SK-N-SH (cell line): ENCODE measurements around the gene DNAH6. TPM values are rescaled to one million over a fixed set of nuclear protein-coding genes. Genes with fewer than 3 reads are reported as not detected.

Experiments used
- CTCF ChIA-PET: fragments of 300-600, 350-600 bp; formaldehyde crosslinking; extraction: SDS; loops from one replicate; lab custom pipeline; 2021; lab: Yijun Ruan, JAX
- POLR2A ChIA-PET: fragments of 350-600 bp; sonication (Branson Sonifier 250); formaldehyde crosslinking; extraction: SDS; loops from one replicate; lab custom pipeline; 2020; ENCODE audit warnings: antibody characterized with exemption, inconsistent platforms; lab: Yijun Ruan, JAX
- DNase-seq: peaks from one replicate; pipeline ENCODE4 v3.0.0; 2012
- H2AFZ ChIP-seq: fragments of 200-600 bp; sonication (generic); 2 replicates; pipeline ENCODE4 v1.8.1; 2016; ENCODE audit warnings: antibody characterized with exemption, mild to moderate bottlenecking, low read depth
- H3F3A ChIP-seq: fragments of 200-600 bp; sonication (generic); replicated peaks from 2 replicates; pipeline ENCODE3; 2016; ENCODE audit warnings: antibody characterized with exemption, mild to moderate bottlenecking; ENCODE audit not compliant: insufficient read depth
- H3K27ac ChIP-seq, 2 experiments: fragments of 200-500 bp in 1 of 2; fragments of 200-600 bp in 1 of 2; sonication (Bioruptor generic) in 1 of 2; sonication (generic), shearing (Covaris generic) in 1 of 2; 2 replicates each; pipeline versions ENCODE4 v1.5.1 to v1.6.1; 2014 to 2016; ENCODE audit warnings: low read depth in 2 of 2, inconsistent platforms in 1 of 2, low read length in 1 of 2, mild to moderate bottlenecking in 1 of 2, mixed read lengths in 1 of 2
- H3K27me3 ChIP-seq: fragments of 200-600 bp; sonication (generic), shearing (Covaris generic); 2 replicates; pipeline ENCODE4 v1.6.1; 2016; ENCODE audit warnings: mixed run types; ENCODE audit not compliant: insufficient read depth
- H3K36me3 ChIP-seq, 2 experiments: fragments of 200-500 bp in 1 of 2; fragments of 200-600 bp in 1 of 2; sonication (Bioruptor generic) in 1 of 2; sonication (generic) in 1 of 2; replicated peaks in 1 of 2; 2 replicates each; pipeline versions ENCODE3 to v1.5.1; 2014 to 2016; ENCODE audit warnings: low read length in 1 of 2, mild to moderate bottlenecking in 1 of 2; ENCODE audit not compliant: insufficient read depth in 2 of 2, control insufficient read depth in 1 of 2
- H3K4me1 ChIP-seq, 2 experiments: fragments of 200-500 bp in 1 of 2; fragments of 200-600 bp in 1 of 2; sonication (Bioruptor generic) in 1 of 2; sonication (generic), shearing (Covaris generic) in 1 of 2; 2 replicates each; pipeline versions ENCODE4 v1.5.1 to v1.6.1; 2014 to 2016; ENCODE audit warnings: low read depth in 1 of 2, low read length in 1 of 2, mixed run types in 1 of 2; ENCODE audit not compliant: insufficient read depth in 2 of 2, control insufficient read depth in 1 of 2
- H3K4me2 ChIP-seq: fragments of 200-600 bp; sonication (generic), shearing (Covaris generic); 2 replicates; pipeline ENCODE4 v1.6.1; 2017; ENCODE audit warnings: mixed run types
- H3K4me3 ChIP-seq, 2 experiments: fragments of 200-500 bp in 1 of 2; fragments of 200-600 bp in 1 of 2; sonication (Bioruptor generic) in 1 of 2; sonication (generic), shearing (Covaris generic) in 1 of 2; 2 replicates each; pipeline versions ENCODE4 v1.5.1 to v1.8.1; 2014 to 2016; ENCODE audit warnings: low read depth in 2 of 2, inconsistent platforms in 1 of 2, low read length in 1 of 2, mild to moderate bottlenecking in 1 of 2, mixed read lengths in 1 of 2, moderate library complexity in 1 of 2
- H3K79me2 ChIP-seq: fragments of 200-600 bp; sonication (generic); 2 replicates; pipeline ENCODE4 v1.8.1; 2017; ENCODE audit warnings: mild to moderate bottlenecking; ENCODE audit not compliant: insufficient read depth
- H3K9ac ChIP-seq: fragments of 200-600 bp; sonication (generic); 2 replicates; pipeline ENCODE4 v1.6.1; 2017; ENCODE audit warnings: mixed run types
- H3K9me2 ChIP-seq: fragments of 200-600 bp; sonication (generic); 2 replicates; pipeline ENCODE4 v1.6.1; 2017; ENCODE audit warnings: mixed run types
- H3K9me3 ChIP-seq: fragments of 200-600 bp; sonication (generic); 2 replicates; pipeline ENCODE4 v1.6.1; 2017; ENCODE audit warnings: mixed run types, mild to moderate bottlenecking, moderate library complexity
- H4K20me1 ChIP-seq: fragments of 200-600 bp; sonication (generic); 2 replicates; pipeline ENCODE4 v1.6.1; 2017; ENCODE audit warnings: mild to moderate bottlenecking, mixed run types; ENCODE audit not compliant: insufficient read depth
- ELF1 ChIP-seq: IDR thresholded peaks from 2 replicates; pipeline ENCODE4 v1.4.0; 2012
- EP300 ChIP-seq, 2 experiments: IDR thresholded peaks; 2 replicates each; pipeline versions ENCODE4 v1.4.0 to v1.6.1; 2012; ENCODE audit warnings: borderline replicate concordance in 1 of 2, low read depth in 1 of 2, low read length in 1 of 2
- EZH2phosphoT487 ChIP-seq: fragments of 200-600 bp; sonication (generic); IDR thresholded peaks from 2 replicates; pipeline ENCODE4 v1.6.1; 2017; ENCODE audit warnings: low read depth, mixed run types, mild to moderate bottlenecking, antibody characterized with exemption, moderate library complexity, borderline replicate concordance
- FOXM1 ChIP-seq: IDR thresholded peaks from 2 replicates; pipeline ENCODE4 v1.4.0; 2012; ENCODE audit warnings: low read depth, mild to moderate bottlenecking
- GABPA ChIP-seq: IDR thresholded peaks from 2 replicates; pipeline ENCODE4 v1.4.0; 2012; ENCODE audit warnings: low read depth, mild to moderate bottlenecking
- GATA2 ChIP-seq: sonication (generic); formaldehyde crosslinking; IDR thresholded peaks from 2 replicates; pipeline ENCODE4 v1.5.0; 2020; ENCODE audit warnings: mild to moderate bottlenecking, missing genetic modification reagents
- JUND ChIP-seq: IDR thresholded peaks from 2 replicates; pipeline ENCODE4 v1.4.0; 2012
- MEF2A ChIP-seq: IDR thresholded peaks from 2 replicates; pipeline ENCODE4 v1.4.0; 2012; ENCODE audit warnings: low read depth, borderline replicate concordance
- NFIC ChIP-seq: IDR thresholded peaks from 2 replicates; pipeline ENCODE4 v1.4.0; 2012; ENCODE audit warnings: borderline replicate concordance
- POLR2AphosphoS5 ChIP-seq: IDR thresholded peaks from 2 replicates; pipeline ENCODE4 v1.6.1; 2012; ENCODE audit warnings: low read depth, low read length
- RAD21 ChIP-seq: IDR thresholded peaks from 2 replicates; pipeline ENCODE4 v1.6.1; 2012; ENCODE audit warnings: mild to moderate bottlenecking, low read length
- RCOR1 ChIP-seq: fragments of 150-350 bp; IDR thresholded peaks from 2 replicates; pipeline ENCODE4 v1.6.1; 2017; ENCODE audit warnings: antibody characterized with exemption, low read length
- RXRA ChIP-seq: IDR thresholded peaks from 2 replicates; pipeline ENCODE4 v1.4.0; 2012; ENCODE audit warnings: low read depth, mild to moderate bottlenecking, borderline replicate concordance
- SIN3A ChIP-seq: IDR thresholded peaks from 2 replicates; pipeline ENCODE4 v1.6.1; 2012; ENCODE audit warnings: low read depth, mild to moderate bottlenecking, low read length, moderate library complexity, borderline replicate concordance
- SMC3 ChIP-seq: IDR thresholded peaks from 2 replicates; pipeline ENCODE4 v1.6.1; 2012; ENCODE audit warnings: low read depth, low read length, improper control_type of control experiment
- TAF1 ChIP-seq: IDR thresholded peaks from 2 replicates; pipeline ENCODE4 v1.6.1; 2012; ENCODE audit warnings: low read depth, mild to moderate bottlenecking, low read length, moderate library complexity, borderline replicate concordance
- TCF12 ChIP-seq: IDR thresholded peaks from 2 replicates; pipeline ENCODE4 v1.4.0; 2012
- YY1 ChIP-seq: IDR thresholded peaks from 2 replicates; pipeline ENCODE4 v1.4.0; 2012; ENCODE audit warnings: low read depth, mild to moderate bottlenecking
- WGBS: methylation state at CpG from one replicate; pipeline ENCODE4 v1.1.6; 2017; ENCODE audit warnings: low lambda C conversion rate; 5-methylcytosine and 5-hydroxymethylcytosine counted together
- polyA plus RNA-seq, 3 experiments: library from polyadenylated mRNA; depleted of rRNA; stranded (reverse); fragments of >200 nt; gene quantifications; 2 replicates each; pipeline ENCODE4 v1.2.3, GENCODE V29; 2012
- TF ChIP-seq, protein P1 (sequence below): fragments of 150-350 bp; IDR thresholded peaks from 2 replicates; pipeline ENCODE4 v1.6.1; 2017; ENCODE audit warnings: antibody characterized with exemption, low read length, low read depth, borderline replicate concordance
- TF ChIP-seq, protein P2 (sequence below): fragments of 150-350 bp; IDR thresholded peaks from 2 replicates; pipeline ENCODE4 v1.6.1; 2016; ENCODE audit warnings: mild to moderate bottlenecking, low read depth, low read length
- TF ChIP-seq, protein P3 (sequence below): fragments of 200-600 bp; sonication (generic); IDR thresholded peaks from 2 replicates; pipeline ENCODE4 v1.6.1; 2017; ENCODE audit warnings: antibody characterized with exemption, mild to moderate bottlenecking, moderate library complexity
- TF ChIP-seq, protein P4 (sequence below): IDR thresholded peaks from 2 replicates; pipeline ENCODE4; 2012
- TF ChIP-seq, protein P5 (sequence below): IDR thresholded peaks from 2 replicates; pipeline ENCODE4 v1.4.0; 2012; ENCODE audit warnings: low read depth
- TF ChIP-seq, protein P6 (sequence below): IDR thresholded peaks from 2 replicates; pipeline ENCODE4 v1.4.0; 2012; ENCODE audit warnings: low read depth, borderline replicate concordance

Gene DNAH6
- polyA plus RNA-seq, 1 of the 3 experiments (the other 2 are of a cell fraction): 0.03 TPM

DNA sequence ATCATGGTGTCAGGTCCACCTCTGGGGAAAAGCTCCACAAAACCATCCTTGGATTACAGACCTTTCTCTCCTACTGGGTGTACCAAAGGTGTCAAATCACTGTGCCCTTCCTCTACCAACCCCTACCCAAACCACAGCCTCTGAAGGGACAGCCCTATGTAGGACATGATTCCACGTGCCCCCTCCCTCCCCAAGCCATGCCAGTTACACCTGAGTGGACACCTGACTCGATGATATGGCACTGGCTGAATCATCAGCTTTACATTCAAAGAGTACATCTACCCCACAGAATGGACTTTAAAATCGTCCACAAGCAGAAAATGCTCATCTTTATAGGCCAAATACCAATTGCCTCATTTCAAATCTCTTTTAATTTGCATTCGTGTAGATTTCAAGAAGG lies 338.6 kb downstream of the DNAH6 start:
- POLR2A ChIA-PET: no interaction called here
- H3F3A ChIP-seq: no peaks in the 10 kb centered on the region
- DNase-seq: no peak
- CTCF ChIA-PET: interaction anchor here (1.4 kb wide), 1 partner anchor 10 kb away, joined by 3 read pairs; no protein-coding TSS in a partner anchor
- no peaks in the 10 kb centered on the region for H3K9me2 ChIP-seq
- peaks cover 5% of the 10 kb centered on the region; the same call in 1 of the 2 replicates for H3K27me3 ChIP-seq
- no peak overlapping the region for H3K9ac ChIP-seq
- H3K27ac ChIP-seq: no peak overlapping the region
- H3K4me2 ChIP-seq: no peak overlapping the region
- no peaks in the 10 kb centered on the region for H3K9me3 ChIP-seq
- no peaks in the 10 kb centered on the region for H3K79me2 ChIP-seq
- no peak for TF ChIP-seq YY1
- no peak for TF ChIP-seq RXRA
- TF ChIP-seq GABPA: no peak
- TF ChIP-seq EZH2phosphoT487: no peak
- no peak for TF ChIP-seq EP300 (IDR thresholded peaks at IDR 0.05; ENCODE audit: borderline replicate concordance in 1 of 2, low read depth in 1 of 2, low read length in 1 of 2)
- no peak for TF ChIP-seq ELF1
- no peak for TF ChIP-seq MEF2A
- TF ChIP-seq TAF1: no peak
- no peak for TF ChIP-seq RCOR1
- TF ChIP-seq FOXM1: no peak
- no peak for TF ChIP-seq TCF12
- no peaks in the 10 kb centered on the region for H3K36me3 ChIP-seq
- no peak overlapping the region for H2AFZ ChIP-seq
- no peak overlapping the region for H3K4me3 ChIP-seq
- no peaks in the 10 kb centered on the region for H3K4me1 ChIP-seq
- WGBS: 0% methylated on average over 4 of the region's 4 CpGs
- H4K20me1 ChIP-seq: no peaks in the 10 kb centered on the region

DNA sequence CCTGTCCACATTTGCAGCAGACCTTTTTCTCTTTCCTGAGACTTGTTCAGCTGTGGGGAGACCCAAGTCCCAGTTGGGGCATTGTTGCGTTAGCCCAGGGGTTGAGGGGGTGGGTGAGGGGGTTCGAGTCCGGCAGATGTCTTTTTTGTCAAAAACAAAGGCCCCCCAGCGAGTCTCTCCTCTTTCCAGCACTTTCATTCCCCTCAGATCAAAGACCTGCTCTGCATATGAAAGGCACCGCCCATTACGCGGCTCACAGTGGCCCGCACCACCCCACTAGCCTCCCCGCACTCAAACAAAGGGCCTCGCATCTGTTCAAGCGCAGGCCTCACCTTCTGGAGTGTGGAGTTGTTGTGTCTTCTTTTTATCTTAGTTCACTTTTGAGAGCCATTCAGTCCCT lies 339.4 kb downstream of the DNAH6 start:
- CTCF ChIA-PET: interaction anchor here (1.4 kb wide), 1 partner anchor 9 kb away, joined by 3 read pairs; no protein-coding TSS in a partner anchor
- H3K4me1 ChIP-seq: no peaks in the 10 kb centered on the region
- peaks cover 8% of the 10 kb centered on the region; the same call in 1 of the 2 replicates for H3K27me3 ChIP-seq
- H3K9ac ChIP-seq: no peak overlapping the region
- no peak for DNase-seq
- H4K20me1 ChIP-seq: no peaks in the 10 kb centered on the region
- H3K36me3 ChIP-seq: no peaks in the 10 kb centered on the region
- H3F3A ChIP-seq: no peaks in the 10 kb centered on the region
- H3K27ac ChIP-seq: no peak overlapping the region
- no peaks in the 10 kb centered on the region for H3K9me3 ChIP-seq
- H3K4me3 ChIP-seq: no peak overlapping the region
- no peak overlapping the region for H3K4me2 ChIP-seq
- H3K79me2 ChIP-seq: no peaks in the 10 kb centered on the region
- H3K9me2 ChIP-seq: no peaks in the 10 kb centered on the region
- H2AFZ ChIP-seq: no peak overlapping the region
- 34% methylated on average over 11 of the region's 11 CpGs for WGBS
- POLR2A ChIA-PET: no interaction called here
- TF ChIP-seq NFIC (no peak), SIN3A (no peak), GATA2 (no peak), EZH2phosphoT487 (no peak), GABPA (no peak), RAD21 (no peak), JUND (no peak), POLR2AphosphoS5 (no peak), SMC3 (no peak)
- TF ChIP-seq, protein P1, sequence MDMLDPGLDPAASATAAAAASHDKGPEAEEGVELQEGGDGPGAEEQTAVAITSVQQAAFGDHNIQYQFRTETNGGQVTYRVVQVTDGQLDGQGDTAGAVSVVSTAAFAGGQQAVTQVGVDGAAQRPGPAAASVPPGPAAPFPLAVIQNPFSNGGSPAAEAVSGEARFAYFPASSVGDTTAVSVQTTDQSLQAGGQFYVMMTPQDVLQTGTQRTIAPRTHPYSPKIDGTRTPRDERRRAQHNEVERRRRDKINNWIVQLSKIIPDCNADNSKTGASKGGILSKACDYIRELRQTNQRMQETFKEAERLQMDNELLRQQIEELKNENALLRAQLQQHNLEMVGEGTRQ: no peak
- TF ChIP-seq, protein P2, sequence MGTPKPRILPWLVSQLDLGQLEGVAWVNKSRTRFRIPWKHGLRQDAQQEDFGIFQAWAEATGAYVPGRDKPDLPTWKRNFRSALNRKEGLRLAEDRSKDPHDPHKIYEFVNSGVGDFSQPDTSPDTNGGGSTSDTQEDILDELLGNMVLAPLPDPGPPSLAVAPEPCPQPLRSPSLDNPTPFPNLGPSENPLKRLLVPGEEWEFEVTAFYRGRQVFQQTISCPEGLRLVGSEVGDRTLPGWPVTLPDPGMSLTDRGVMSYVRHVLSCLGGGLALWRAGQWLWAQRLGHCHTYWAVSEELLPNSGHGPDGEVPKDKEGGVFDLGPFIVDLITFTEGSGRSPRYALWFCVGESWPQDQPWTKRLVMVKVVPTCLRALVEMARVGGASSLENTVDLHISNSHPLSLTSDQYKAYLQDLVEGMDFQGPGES: no peak
- TF ChIP-seq, protein P3, sequence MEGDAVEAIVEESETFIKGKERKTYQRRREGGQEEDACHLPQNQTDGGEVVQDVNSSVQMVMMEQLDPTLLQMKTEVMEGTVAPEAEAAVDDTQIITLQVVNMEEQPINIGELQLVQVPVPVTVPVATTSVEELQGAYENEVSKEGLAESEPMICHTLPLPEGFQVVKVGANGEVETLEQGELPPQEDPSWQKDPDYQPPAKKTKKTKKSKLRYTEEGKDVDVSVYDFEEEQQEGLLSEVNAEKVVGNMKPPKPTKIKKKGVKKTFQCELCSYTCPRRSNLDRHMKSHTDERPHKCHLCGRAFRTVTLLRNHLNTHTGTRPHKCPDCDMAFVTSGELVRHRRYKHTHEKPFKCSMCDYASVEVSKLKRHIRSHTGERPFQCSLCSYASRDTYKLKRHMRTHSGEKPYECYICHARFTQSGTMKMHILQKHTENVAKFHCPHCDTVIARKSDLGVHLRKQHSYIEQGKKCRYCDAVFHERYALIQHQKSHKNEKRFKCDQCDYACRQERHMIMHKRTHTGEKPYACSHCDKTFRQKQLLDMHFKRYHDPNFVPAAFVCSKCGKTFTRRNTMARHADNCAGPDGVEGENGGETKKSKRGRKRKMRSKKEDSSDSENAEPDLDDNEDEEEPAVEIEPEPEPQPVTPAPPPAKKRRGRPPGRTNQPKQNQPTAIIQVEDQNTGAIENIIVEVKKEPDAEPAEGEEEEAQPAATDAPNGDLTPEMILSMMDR: no peak
- TF ChIP-seq, protein P4, sequence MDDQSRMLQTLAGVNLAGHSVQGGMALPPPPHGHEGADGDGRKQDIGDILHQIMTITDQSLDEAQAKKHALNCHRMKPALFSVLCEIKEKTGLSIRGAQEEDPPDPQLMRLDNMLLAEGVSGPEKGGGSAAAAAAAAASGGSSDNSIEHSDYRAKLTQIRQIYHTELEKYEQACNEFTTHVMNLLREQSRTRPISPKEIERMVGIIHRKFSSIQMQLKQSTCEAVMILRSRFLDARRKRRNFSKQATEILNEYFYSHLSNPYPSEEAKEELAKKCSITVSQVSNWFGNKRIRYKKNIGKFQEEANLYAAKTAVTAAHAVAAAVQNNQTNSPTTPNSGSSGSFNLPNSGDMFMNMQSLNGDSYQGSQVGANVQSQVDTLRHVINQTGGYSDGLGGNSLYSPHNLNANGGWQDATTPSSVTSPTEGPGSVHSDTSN: no peak
- TF ChIP-seq, protein P5, sequence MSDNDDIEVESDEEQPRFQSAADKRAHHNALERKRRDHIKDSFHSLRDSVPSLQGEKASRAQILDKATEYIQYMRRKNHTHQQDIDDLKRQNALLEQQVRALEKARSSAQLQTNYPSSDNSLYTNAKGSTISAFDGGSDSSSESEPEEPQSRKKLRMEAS: no peak
- TF ChIP-seq, protein P6, sequence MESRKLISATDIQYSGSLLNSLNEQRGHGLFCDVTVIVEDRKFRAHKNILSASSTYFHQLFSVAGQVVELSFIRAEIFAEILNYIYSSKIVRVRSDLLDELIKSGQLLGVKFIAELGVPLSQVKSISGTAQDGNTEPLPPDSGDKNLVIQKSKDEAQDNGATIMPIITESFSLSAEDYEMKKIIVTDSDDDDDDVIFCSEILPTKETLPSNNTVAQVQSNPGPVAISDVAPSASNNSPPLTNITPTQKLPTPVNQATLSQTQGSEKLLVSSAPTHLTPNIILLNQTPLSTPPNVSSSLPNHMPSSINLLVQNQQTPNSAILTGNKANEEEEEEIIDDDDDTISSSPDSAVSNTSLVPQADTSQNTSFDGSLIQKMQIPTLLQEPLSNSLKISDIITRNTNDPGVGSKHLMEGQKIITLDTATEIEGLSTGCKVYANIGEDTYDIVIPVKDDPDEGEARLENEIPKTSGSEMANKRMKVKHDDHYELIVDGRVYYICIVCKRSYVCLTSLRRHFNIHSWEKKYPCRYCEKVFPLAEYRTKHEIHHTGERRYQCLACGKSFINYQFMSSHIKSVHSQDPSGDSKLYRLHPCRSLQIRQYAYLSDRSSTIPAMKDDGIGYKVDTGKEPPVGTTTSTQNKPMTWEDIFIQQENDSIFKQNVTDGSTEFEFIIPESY: no peak
